Neural progenitor cell (in vitro differentiated cells): ENCODE data around the gene S100A7A.

ENCODE experiments used
- CTCF ChIP-seq: fragments of 200-600 bp; sonication (generic); IDR thresholded peaks from 2 replicates; pipeline ENCODE4 v1.5.1; 2017; ENCODE audit warnings: antibody characterized with exemption, mild to moderate bottlenecking
- EZH2 ChIP-seq: fragments of 200-600 bp; sonication (generic); IDR thresholded peaks from 2 replicates; pipeline ENCODE4 v1.6.1; 2017; ENCODE audit warnings: antibody characterized with exemption, mild to moderate bottlenecking, moderate library complexity
- EZH2phosphoT487 ChIP-seq: fragments of 200-600 bp; sonication (generic); IDR thresholded peaks from 2 replicates; pipeline ENCODE4 v1.6.1; 2017; ENCODE audit warnings: antibody characterized with exemption

- peak; percentile 86 for TF ChIP-seq CTCF
- TF ChIP-seq EZH2, result no peak
- TF ChIP-seq EZH2phosphoT487, result no peak
Observed at GRCh38 chr1:153465811-153466636, 49.7 kb downstream of the S100A7A start.
